SU-DHL-6 (cell line): ENCODE data around the gene NET1.
A peak's percentile ranks its signal among the peaks of the same experiment; 100 is the strongest.

Experiments
- H2AFZ ChIP-seq: fragments of 200-600 bp; sonication (generic); 2 replicates; pipeline ENCODE4 v1.6.1; 2014; ENCODE audit warnings: low read depth, mild to moderate bottlenecking, moderate library complexity, mixed read lengths, antibody characterized with exemption, low read length; ENCODE audit not compliant: severe bottlenecking
- H3F3A ChIP-seq: fragments of 200-600 bp; shearing (Covaris generic); 2 replicates; pipeline ENCODE4 v1.6.0; 2016; ENCODE audit warnings: antibody characterized with exemption, mild to moderate bottlenecking; ENCODE audit not compliant: insufficient read depth
- H3K27ac ChIP-seq: fragments of 200-600 bp; sonication (generic); 2 replicates; pipeline ENCODE4 v1.5.1; 2016; ENCODE audit warnings: low read depth, mild to moderate bottlenecking, low read length, moderate library complexity, mixed read lengths
- H3K27me3 ChIP-seq: fragments of 200-600 bp; sonication (generic), shearing (Covaris generic); 2 replicates; pipeline ENCODE4 v1.6.0; 2014; ENCODE audit warnings: mild to moderate bottlenecking, low read length
- H3K36me3 ChIP-seq: fragments of 200-600 bp; sonication (generic); 2 replicates; pipeline ENCODE4 v1.6.1; 2014; ENCODE audit warnings: mild to moderate bottlenecking, low read length, mixed read lengths
- H3K4me2 ChIP-seq: fragments of 300-600, 200-600 bp; shearing (Covaris generic), sonication (generic); 2 replicates; pipeline ENCODE4 v1.6.0; 2014; ENCODE audit warnings: low read length, low read depth, mild to moderate bottlenecking; ENCODE audit not compliant: poor library complexity, severe bottlenecking
- H3K4me3 ChIP-seq: fragments of 200-600 bp; sonication (generic); 2 replicates; pipeline ENCODE4 v1.5.1; 2014; ENCODE audit warnings: antibody characterized with exemption, low read length, mild to moderate bottlenecking, mixed read lengths; ENCODE audit not compliant: insufficient read depth, poor library complexity, severe bottlenecking
- H3K79me2 ChIP-seq: fragments of 200-600 bp; sonication (generic); 2 replicates; pipeline ENCODE4 v1.6.1; 2014; ENCODE audit warnings: mild to moderate bottlenecking, low read length, moderate library complexity; ENCODE audit not compliant: insufficient read depth
- H3K9ac ChIP-seq: fragments of 200-600 bp; sonication (generic); 2 replicates; pipeline ENCODE4 v1.7.0; 2014; ENCODE audit warnings: mild to moderate bottlenecking, low read length
- H3K9me2 ChIP-seq: fragments of 200-600 bp; sonication (generic); replicated peaks from 2 replicates; pipeline ENCODE4 v1.6.1; 2014; ENCODE audit warnings: low read length; ENCODE audit not compliant: insufficient read depth
- H3K9me3 ChIP-seq: fragments of 200-600 bp; sonication (generic); 2 replicates; pipeline ENCODE4 v1.6.1; 2014; ENCODE audit warnings: low read length, mixed read lengths; ENCODE audit not compliant: insufficient read depth
- H4K20me1 ChIP-seq: fragments of 200-600 bp; sonication (generic); 2 replicates; pipeline ENCODE4 v1.6.1; 2014; ENCODE audit warnings: low read depth, mild to moderate bottlenecking, antibody characterized with exemption, low read length, moderate library complexity, mixed read lengths
- CTCF ChIP-seq: fragments of 200-600 bp; sonication (generic); IDR thresholded peaks from one replicate; pipeline ENCODE4 v1.5.1; 2017; ENCODE audit warnings: antibody characterized with exemption, mild to moderate bottlenecking, low read length, moderate library complexity; ENCODE audit not compliant: insufficient read depth, poor library complexity, severe bottlenecking
- EZH2phosphoT487 ChIP-seq: fragments of 200-600 bp; sonication (generic), shearing (Covaris generic); conservative IDR thresholded peaks from 2 replicates; pipeline ENCODE4 v1.6.1; 2018; ENCODE audit warnings: mild to moderate bottlenecking, antibody characterized with exemption, low read length, moderate library complexity, mixed read lengths

Gene NET1

GRCh38 chr10:5413012-5413938, 918 bp downstream of the NET1 start:
- Histone ChIP-seq H3K27me3 (no peaks in the 10 kb centered on the region), H3F3A (no peaks in the 10 kb centered on the region; the same call in 1 of the 2 replicates), H3K36me3 (peaks cover 2% of the 10 kb centered on the region), H3K4me3 (peak overlapping the region; percentile 96), H3K4me2 (peak overlapping the region; percentile 100), H3K79me2 (peaks cover 51% of the 10 kb centered on the region), H3K9ac (peak overlapping the region; percentile 88), H3K9me3 (no peaks in the 10 kb centered on the region), H2AFZ (no peak overlapping the region), H3K27ac (no peak overlapping the region), H4K20me1 (peaks cover 9% of the 10 kb centered on the region; the same call in 1 of the 2 replicates), H3K9me2 (no peaks in the 10 kb centered on the region)
- TF ChIP-seq CTCF, result no peak
- no peak for TF ChIP-seq EZH2phosphoT487

- Histone ChIP-seq H3K36me3 (peaks cover 10% of the 10 kb centered on the region), H3K4me3 (no peak overlapping the region), H3K9me2 (no peaks in the 10 kb centered on the region), H2AFZ (no peak overlapping the region), H3K9ac (no peak overlapping the region), H3K27me3 (no peaks in the 10 kb centered on the region), H3K27ac (no peak overlapping the region), H3K9me3 (peaks cover 8% of the 10 kb centered on the region; the same call in 1 of the 2 replicates), H3F3A (no peaks in the 10 kb centered on the region; the same call in 1 of the 2 replicates), H3K4me2 (no peak overlapping the region), H3K79me2 (peaks cover 88% of the 10 kb centered on the region), H4K20me1 (peaks cover 9% of the 10 kb centered on the region; the same call in 1 of the 2 replicates)
- TF ChIP-seq CTCF, result no peak
- no peak for TF ChIP-seq EZH2phosphoT487
Observed at GRCh38 chr10:5416981-5417380, 4.6 kb downstream of the NET1 start.

GRCh38 chr10:5418584-5418983, 6.2 kb downstream of the NET1 start:
- peaks cover 10% of the 10 kb centered on the region; the same call in 1 of the 2 replicates for H3K36me3 ChIP-seq
- peaks cover 8% of the 10 kb centered on the region; the same call in 1 of the 2 replicates for H3K9me3 ChIP-seq
- no peaks in the 10 kb centered on the region for H3K9me2 ChIP-seq
- peaks cover 97% of the 10 kb centered on the region for H3K79me2 ChIP-seq
- no peak overlapping the region for H2AFZ ChIP-seq
- TF ChIP-seq CTCF (no peak), EZH2phosphoT487 (no peak)
- H3K27me3 ChIP-seq, result no peaks in the 10 kb centered on the region
- peaks cover 4% of the 10 kb centered on the region; the same call in 1 of the 2 replicates for H3F3A ChIP-seq
- H3K9ac ChIP-seq, result no peak overlapping the region
- H4K20me1 ChIP-seq, result peaks cover 6% of the 10 kb centered on the region; the same call in 1 of the 2 replicates
- no peak overlapping the region for H3K27ac ChIP-seq
- no peak overlapping the region for H3K4me3 ChIP-seq
- no peak overlapping the region for H3K4me2 ChIP-seq
